Gastrocnemius medialis (tissue), 4 donors: ENCODE measurements around the gene PRELID3B. TPM values are rescaled to one million over a fixed set of nuclear protein-coding genes. Genes with fewer than 3 reads are reported as not detected.
A peak's percentile ranks its signal among the peaks of the same experiment; 100 is the strongest.

Experiments used
- ATAC-seq, 2 donors: fragments of 150-250 bp; one replicate each; pipeline ENCODE4 v1.9.1; 2016
- DNase-seq, 2 donors: peaks; one replicate each; pipeline ENCODE4 v3.0.0-alpha.2; 2019
- H3K27ac ChIP-seq, 4 donors: fragments of 200-600 bp; sonication (generic); 1 replicate in 1 of 4; 2 replicates in 3 of 4; pipeline ENCODE4 v1.5.1; 2016 to 2018; ENCODE audit warnings: mild to moderate bottlenecking in 2 of 4, moderate library complexity in 1 of 4
- H3K27me3 ChIP-seq, 3 donors: fragments of 200-600 bp; sonication (generic) in 2 of 3; 1 replicate in 1 of 3; 2 replicates in 2 of 3; pipeline versions ENCODE4 v1.5.1 to v1.6.0; 2016 to 2019; ENCODE audit warnings: mild to moderate bottlenecking in 1 of 3, moderate library complexity in 1 of 3
- H3K36me3 ChIP-seq, 2 donors: fragments of 200-600 bp; sonication (generic) in 1 of 2; one replicate each; pipeline ENCODE4 v1.5.1; 2017 to 2018
- H3K4me1 ChIP-seq, 2 donors: fragments of 200-600 bp; sonication (generic) in 1 of 2; one replicate each; pipeline ENCODE4 v1.5.1; 2016 to 2017; ENCODE audit warnings: mild to moderate bottlenecking in 2 of 2
- H3K4me3 ChIP-seq, 4 donors: fragments of 200-600 bp; sonication (generic) in 3 of 4; 1 replicate in 1 of 4; 2 replicates in 3 of 4; pipeline ENCODE4 v1.5.1; 2016 to 2019; ENCODE audit warnings: mild to moderate bottlenecking in 2 of 4
- H3K9me3 ChIP-seq, 3 donors: fragments of 200-600 bp; sonication (generic) in 2 of 3; 1 replicate in 1 of 3; 2 replicates in 2 of 3; pipeline ENCODE4 v1.5.1; 2016 to 2019
- POLR2A ChIP-seq, 2 donors: fragments of 450-650 bp; IDR thresholded peaks; one replicate each; pipeline ENCODE4 v1.6.1; 2017; ENCODE audit warnings: antibody characterized with exemption in 2 of 2, mild to moderate bottlenecking in 2 of 2, moderate library complexity in 2 of 2
- in situ Hi-C, 4 donors: fragments of 200-750 bp; cut with MboI; loops; one replicate each; pipeline versions ENCODE4 v1.15.0 to v1.8.0; 2017; ENCODE audit warnings: low sequenced_read_pairs in 4 of 4
- intact Hi-C: fragments of 100-400 bp; cut with DNase I; formaldehyde crosslinking; loops from one replicate; pipeline ENCODE4 v1.15.1; 2023; ENCODE audit warnings: low total_unique reads
- total RNA-seq, 4 donors: library from RNA; depleted of rRNA; stranded (reverse); fragments of >200 nt; gene quantifications; one replicate each; pipeline versions ENCODE4 v1.1.0 to v1.2.3, GENCODE V29; 2016
- TF ChIP-seq, protein P1 (sequence below), 5 experiments: fragments of 450-650 bp in 3 of 5; fragments of 200-600 bp in 2 of 5; sonication (generic) in 2 of 5; IDR thresholded peaks in 4 of 5; conservative IDR thresholded peaks in 1 of 5; 1 replicate in 4 of 5; 2 replicates in 1 of 5; pipeline ENCODE4 v1.5.1; 2016 to 2019; ENCODE audit warnings: antibody characterized with exemption in 5 of 5, mild to moderate bottlenecking in 3 of 5, moderate library complexity in 3 of 5

PRELID3B gene
- total RNA-seq, 4 donors from 2014 or later: 31.6 to 41.3 (median 35.1) TPM

DNA sequence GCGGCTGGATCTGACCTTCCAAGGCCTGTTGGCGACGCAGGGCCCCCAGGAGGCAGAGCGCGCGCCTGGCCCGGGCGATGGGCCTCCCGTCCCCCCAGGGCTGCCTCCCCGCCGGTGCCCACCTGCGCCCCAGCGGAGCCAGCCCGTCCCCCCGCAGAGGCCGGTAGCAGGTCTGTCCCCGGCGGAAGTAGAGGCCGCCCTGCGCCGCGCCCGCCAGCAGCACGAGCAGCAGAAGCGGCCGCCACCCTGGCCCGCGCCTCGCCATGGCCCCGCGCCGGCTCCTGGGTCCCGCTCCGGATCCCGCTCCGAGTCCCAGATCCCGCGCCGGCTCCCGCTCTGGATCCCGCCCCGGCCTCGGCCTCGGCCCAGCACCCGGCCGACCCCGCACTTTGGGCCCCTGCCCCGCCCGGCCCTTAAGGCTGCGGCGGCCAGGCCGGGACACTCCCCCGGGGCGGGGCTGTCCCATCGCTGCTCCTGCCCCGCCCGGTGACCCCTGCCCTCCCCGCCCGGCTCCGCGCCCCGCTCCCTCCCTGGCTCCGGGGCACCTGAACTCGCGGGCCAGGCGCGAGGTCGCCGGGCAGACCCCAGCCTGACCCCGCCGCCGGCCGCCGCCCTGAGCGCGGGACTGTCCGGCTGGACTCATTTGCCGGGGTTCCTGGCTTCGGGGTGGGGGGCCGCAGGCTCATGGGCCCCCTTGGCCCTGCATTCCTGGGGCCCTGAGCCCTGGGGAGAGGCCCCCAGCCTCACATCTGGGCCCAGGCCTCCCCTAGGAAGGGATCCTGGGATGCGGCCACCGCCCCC is 35.5 kb downstream of the PRELID3B start, which contains the start of gene CTSZ:
Gene CTSZ, minus strand, starts transcription at position 391 of the 801 bp plus-strand sequence. Its CDS starts 126 bp downstream, at position 265.
- in situ Hi-C loops (no loop called here), intact Hi-C loops (loop anchor here (1.0 kb wide), 1 partner anchor 24 kb away; no protein-coding TSS in a partner anchor)
- Histone ChIP-seq H3K9me3 (no peaks in the 10 kb centered on the region), H3K4me3 (peak within 1 kb of the TSS; percentile 65 to 78 (median 76)), H3K27me3 (no peaks in the 10 kb centered on the region), H3K36me3 (peaks cover 0 to 5% of the 10 kb centered on the region in 2 donors), H3K27ac (peak within 1 kb of the TSS; percentile 68 to 82 (median 78)), H3K4me1 (peaks cover 16 to 27% of the 10 kb centered on the region in 2 donors)
- TF ChIP-seq, protein P1, sequence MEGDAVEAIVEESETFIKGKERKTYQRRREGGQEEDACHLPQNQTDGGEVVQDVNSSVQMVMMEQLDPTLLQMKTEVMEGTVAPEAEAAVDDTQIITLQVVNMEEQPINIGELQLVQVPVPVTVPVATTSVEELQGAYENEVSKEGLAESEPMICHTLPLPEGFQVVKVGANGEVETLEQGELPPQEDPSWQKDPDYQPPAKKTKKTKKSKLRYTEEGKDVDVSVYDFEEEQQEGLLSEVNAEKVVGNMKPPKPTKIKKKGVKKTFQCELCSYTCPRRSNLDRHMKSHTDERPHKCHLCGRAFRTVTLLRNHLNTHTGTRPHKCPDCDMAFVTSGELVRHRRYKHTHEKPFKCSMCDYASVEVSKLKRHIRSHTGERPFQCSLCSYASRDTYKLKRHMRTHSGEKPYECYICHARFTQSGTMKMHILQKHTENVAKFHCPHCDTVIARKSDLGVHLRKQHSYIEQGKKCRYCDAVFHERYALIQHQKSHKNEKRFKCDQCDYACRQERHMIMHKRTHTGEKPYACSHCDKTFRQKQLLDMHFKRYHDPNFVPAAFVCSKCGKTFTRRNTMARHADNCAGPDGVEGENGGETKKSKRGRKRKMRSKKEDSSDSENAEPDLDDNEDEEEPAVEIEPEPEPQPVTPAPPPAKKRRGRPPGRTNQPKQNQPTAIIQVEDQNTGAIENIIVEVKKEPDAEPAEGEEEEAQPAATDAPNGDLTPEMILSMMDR (IDR thresholded peaks at IDR 0.05 in 4 of 5, conservative IDR thresholded peaks at IDR 0.05 in 1 of 5): no peak
- TF ChIP-seq POLR2A (IDR thresholded peaks at IDR 0.05): peak in 1 of 2 donors; percentile 56
- ATAC-seq (peak; percentile 72 to 79), DNase-seq (peak in 1 of 2 donors; percentile 37)

DNA sequence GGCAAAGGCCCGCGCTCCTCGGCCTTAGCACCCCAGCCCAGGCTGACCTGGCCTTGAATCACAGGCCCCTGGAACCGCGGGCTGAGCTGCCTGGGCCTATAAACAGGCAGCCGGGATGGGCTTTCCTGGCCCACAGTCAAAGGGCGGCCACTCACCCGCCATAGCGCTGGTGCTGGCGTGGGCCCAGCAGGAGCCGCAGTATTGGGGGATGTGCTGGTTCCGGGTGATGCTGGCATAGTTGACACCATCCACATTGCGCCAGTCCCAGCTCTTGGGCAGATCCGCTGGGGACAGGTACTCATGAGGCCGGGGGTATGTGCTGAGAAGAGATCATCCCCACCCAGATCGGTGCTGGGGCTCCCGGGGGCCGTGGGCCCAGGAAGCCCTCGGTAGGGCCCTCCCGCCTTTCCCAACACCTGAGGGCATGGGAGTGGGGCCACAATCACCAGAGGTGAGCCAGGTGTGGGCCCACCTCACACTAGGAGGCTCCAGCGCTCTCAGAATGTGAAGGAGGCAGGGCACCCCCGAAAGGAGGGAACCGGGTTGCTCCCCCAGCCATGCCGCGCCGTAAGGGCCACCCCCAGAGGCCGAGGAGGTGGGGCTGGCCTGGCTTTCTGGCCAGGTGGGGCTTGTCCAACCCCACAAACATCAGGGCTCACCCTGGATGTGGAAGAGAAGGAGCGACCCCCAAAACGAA is 36.3 kb downstream of the PRELID3B start:
- H3K9me3 ChIP-seq: no peaks in the 10 kb centered on the region
- peak overlapping the region; percentile 65 to 78 (median 76) for H3K4me3 ChIP-seq
- intact Hi-C loops (no loop called here), in situ Hi-C loops (no loop called here)
- peak; percentile 7 to 12 for ATAC-seq
- DNase-seq: no peak
- H3K27ac ChIP-seq: peak overlapping the region; percentile 68 to 82 (median 78)
- peaks cover 0 to 11% of the 10 kb centered on the region in 2 donors for H3K36me3 ChIP-seq
- TF ChIP-seq POLR2A (IDR thresholded peaks at IDR 0.05): no peak
- TF ChIP-seq, protein P1 (IDR thresholded peaks at IDR 0.05 in 4 of 5, conservative IDR thresholded peaks at IDR 0.05 in 1 of 5): no peak
- no peaks in the 10 kb centered on the region for H3K27me3 ChIP-seq
- peaks cover 16 to 27% of the 10 kb centered on the region in 2 donors for H3K4me1 ChIP-seq

DNA sequence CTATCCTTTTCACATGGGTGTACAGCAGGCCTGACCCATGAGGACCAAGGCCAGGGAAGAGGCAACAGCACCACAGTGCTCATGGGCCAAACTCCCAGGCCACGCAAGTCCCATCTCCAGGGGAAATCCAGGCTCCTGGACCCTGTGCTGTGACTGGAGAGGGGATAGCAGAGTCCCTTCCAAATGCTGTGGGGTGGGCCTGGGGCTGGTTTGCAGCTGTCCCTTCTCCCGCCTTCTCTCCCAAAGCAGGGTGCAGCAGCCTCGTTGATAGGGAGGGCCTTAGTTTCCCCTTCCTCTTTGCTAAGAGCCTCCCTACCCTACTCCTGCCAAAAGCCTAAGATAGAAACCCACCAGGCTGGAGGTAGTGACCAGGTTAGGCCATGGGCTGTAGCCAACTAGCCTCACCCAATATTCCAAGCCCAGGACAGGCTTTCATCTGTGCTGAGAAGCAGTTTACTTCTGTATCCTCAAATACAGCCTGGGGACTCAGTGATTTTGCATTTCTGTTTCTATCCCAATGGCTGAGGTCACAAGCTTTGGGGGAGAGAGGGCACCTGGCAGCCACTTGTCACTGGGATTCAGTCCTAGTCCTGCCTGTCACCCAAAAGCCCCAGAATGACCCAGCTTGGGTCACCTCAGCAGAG is 36.9 kb downstream of the PRELID3B start:
- intact Hi-C loops (no loop called here), in situ Hi-C loops (no loop called here)
- ATAC-seq (no peak), DNase-seq (no peak)
- Histone ChIP-seq H3K4me3 (peak overlapping the region; percentile 65 to 78 (median 76)), H3K27ac (peak overlapping the region; percentile 68 to 82 (median 78)), H3K4me1 (peaks cover 16 to 27% of the 10 kb centered on the region in 2 donors), H3K9me3 (no peaks in the 10 kb centered on the region), H3K27me3 (no peaks in the 10 kb centered on the region), H3K36me3 (peaks cover 0 to 15% of the 10 kb centered on the region in 2 donors)
- TF ChIP-seq, protein P1 (IDR thresholded peaks at IDR 0.05 in 4 of 5, conservative IDR thresholded peaks at IDR 0.05 in 1 of 5): no peak
- TF ChIP-seq POLR2A (IDR thresholded peaks at IDR 0.05): no peak

DNA sequence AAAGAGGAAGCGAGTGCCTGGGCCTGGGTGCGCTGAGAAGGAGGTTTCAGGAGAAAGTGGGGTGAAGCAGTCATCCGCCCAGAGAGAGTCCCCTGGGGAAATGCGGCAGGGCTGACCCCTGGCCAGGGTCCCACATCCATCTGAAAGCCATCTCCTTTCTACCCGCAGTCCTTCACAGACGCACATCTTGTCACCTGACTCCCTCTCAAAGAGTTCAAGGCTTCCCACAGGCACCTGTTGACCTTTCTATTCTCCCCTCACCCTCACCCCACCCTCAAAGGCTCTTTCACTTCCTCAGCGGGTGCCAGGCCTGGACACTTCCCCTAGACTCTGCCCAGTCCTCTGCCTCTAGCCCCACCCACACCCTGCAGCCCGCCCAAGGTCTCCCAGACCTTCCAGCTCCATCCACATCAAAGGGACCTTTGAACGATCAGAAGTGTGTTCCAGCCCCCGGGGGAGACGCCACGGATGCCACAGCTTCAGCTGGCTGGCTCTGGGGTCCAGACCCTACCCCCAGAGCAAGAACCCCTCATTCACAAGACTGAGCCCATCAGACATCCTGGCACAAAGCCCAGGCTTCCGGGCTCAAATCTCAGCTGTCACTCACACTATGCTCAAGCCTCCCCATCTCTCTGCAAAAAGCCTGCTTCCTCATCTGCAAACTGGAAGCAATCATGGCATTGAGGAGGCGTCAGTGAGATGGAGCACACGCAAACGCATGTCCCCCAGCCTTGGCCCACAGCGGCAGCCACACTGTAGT is 37.6 kb downstream of the PRELID3B start:
- Histone ChIP-seq H3K36me3 (peaks cover 0 to 15% of the 10 kb centered on the region in 2 donors), H3K4me3 (peak overlapping the region; percentile 20 to 78 (median 70)), H3K27me3 (no peaks in the 10 kb centered on the region), H3K9me3 (no peaks in the 10 kb centered on the region), H3K27ac (peak overlapping the region; percentile 68 to 82 (median 78)), H3K4me1 (peaks cover 16 to 27% of the 10 kb centered on the region in 2 donors)
- in situ Hi-C loops: no loop called here
- TF ChIP-seq POLR2A (IDR thresholded peaks at IDR 0.05): no peak
- TF ChIP-seq, protein P1 (IDR thresholded peaks at IDR 0.05 in 4 of 5, conservative IDR thresholded peaks at IDR 0.05 in 1 of 5): no peak
- no peak for ATAC-seq
- intact Hi-C loops: no loop called here
- peak in 1 of 2 donors; percentile 39 for DNase-seq
